ENCODE data around the gene CNTNAP2.

CNTNAP2 gene

DNA sequence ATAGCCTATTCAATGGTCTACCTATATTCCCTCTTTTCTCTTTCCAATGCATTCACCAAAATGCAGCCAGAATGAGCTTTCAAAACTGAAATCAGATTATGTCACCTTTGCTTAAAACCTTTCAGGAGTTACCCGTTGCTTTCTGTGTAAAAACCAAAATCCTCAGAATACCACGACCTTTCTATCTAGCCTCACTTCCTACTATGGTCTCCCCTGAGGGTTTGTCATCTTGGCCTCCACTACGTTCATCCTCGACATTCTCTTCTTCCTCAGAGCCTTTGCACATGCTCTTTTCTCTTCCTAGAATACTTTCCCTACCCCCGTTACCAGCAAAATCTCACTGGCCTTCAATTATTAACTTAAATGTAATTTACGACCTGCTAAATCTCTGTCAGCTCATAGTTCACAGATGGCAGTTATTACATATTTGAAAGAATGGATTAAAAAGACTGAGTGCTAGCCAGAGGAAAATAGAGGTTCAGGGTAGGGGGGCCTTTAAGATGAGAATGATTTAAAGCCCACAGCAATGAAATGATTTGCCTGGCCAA, 2093.1 kb downstream of the CNTNAP2 start:
- TF ChIP-seq CTCF (conservative IDR thresholded peaks at IDR 0.05) = no peak
- H3K27ac ChIP-seq = no peak overlapping the region

DNA sequence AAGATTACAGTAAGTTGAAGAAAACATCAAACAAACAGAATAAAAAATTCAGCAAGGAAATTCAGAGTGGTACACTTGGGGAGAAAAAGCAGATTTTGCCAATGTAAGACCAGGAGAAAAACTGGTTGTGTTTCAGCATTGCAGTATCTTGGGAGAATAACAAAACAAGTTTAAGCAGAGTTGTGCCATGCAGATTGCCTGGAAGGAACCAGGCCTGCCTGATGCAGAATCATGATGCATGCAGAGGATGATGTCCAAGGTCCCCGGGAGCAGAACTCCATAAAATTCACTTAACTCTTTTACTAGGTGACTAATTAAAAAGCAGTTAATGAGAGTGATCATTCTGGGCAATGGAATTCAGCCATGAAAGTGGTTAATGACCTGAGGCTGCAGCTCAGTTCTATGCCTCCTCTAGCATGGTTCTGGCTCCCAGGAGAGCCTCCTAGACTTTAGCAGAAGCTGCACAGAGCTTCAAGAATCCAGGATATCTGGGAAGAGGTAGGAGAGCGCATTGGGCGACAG, 2094.3 kb downstream of the CNTNAP2 start:
- TF ChIP-seq CTCF (conservative IDR thresholded peaks at IDR 0.05) = no peak
- no peak overlapping the region for H3K27ac ChIP-seq

GRCh38 chr7:148211740-148212151, 2095.1 kb downstream of the CNTNAP2 start:
- no peak overlapping the region for H3K27ac ChIP-seq
- no peak for TF ChIP-seq CTCF (conservative IDR thresholded peaks at IDR 0.05)

DNA sequence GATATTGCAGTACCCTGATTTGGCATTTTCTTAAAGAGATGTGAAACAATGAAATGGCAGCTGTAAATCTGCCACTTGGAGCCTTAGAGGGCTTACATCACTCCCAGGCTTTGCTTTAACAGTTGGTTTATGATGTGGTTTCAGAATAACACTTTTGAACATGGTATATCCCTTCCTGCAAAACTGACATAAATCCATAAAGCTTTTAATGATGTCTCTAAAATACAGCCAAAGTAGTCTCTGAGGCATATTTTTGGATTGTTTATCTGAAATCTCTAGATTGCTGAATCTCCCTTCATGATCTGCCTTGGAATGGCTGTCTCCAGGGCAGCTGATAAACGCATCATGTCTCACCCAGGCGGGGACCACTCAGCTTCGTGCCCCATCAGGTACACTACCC, 2096.1 kb downstream of the CNTNAP2 start:
- no peak overlapping the region for H3K27ac ChIP-seq
- TF ChIP-seq CTCF (conservative IDR thresholded peaks at IDR 0.05) = no peak

GRCh38 chr7:148214101-148214500, 2097.5 kb downstream of the CNTNAP2 start:
- no peak for TF ChIP-seq CTCF (conservative IDR thresholded peaks at IDR 0.05)
- H3K27ac ChIP-seq = no peak overlapping the region

- no peak overlapping the region for H3K27ac ChIP-seq
- TF ChIP-seq CTCF (conservative IDR thresholded peaks at IDR 0.05) = no peak
Measured at GRCh38 chr7:148218603-148219002, 2102.0 kb downstream of the CNTNAP2 start.

GRCh38 chr7:148222721-148223120, 2106.1 kb downstream of the CNTNAP2 start:
- no peak for TF ChIP-seq CTCF (conservative IDR thresholded peaks at IDR 0.05)
- H3K27ac ChIP-seq = no peak overlapping the region

Data from VCaP (cell line).